B cell (primary cell): ENCODE results near the gene ELK4. TPM values are rescaled to one million over a fixed set of nuclear protein-coding genes. Genes with fewer than 3 reads are reported as not detected.

Experiments used
- ATAC-seq: fragments of 200-7000 bp; cut with Tn5 transposase; one replicate; pipeline ENCODE4 v1.10.0; 2021; ENCODE audit warnings: low read depth, mild to moderate bottlenecking, moderate number of reproducible peaks, moderate library complexity
- CTCF ChIA-PET: fragments of 350-600 bp; sonication (Branson Sonifier 250); formaldehyde crosslinking; loops from one replicate; lab custom pipeline; 2021; ENCODE audit warnings: antibody characterized with exemption, inconsistent platforms; lab: Charles Lee
- POLR2A ChIA-PET: fragments of 350-600 bp; sonication (Branson Sonifier 250); formaldehyde crosslinking; loops from one replicate; lab custom pipeline; 2021; ENCODE audit warnings: antibody characterized with exemption; lab: Charles Lee
- DNase-seq: peaks from one replicate; pipeline ENCODE4 v3.0.0; 2013
- H2AFZ ChIP-seq: 2 replicates; pipeline ENCODE4 v1.6.1; 2012; ENCODE audit warnings: mild to moderate bottlenecking, low read depth, low read length; ENCODE audit not compliant: insufficient read depth, poor library complexity, severe bottlenecking
- H3K27ac ChIP-seq, 2 donors: 1 replicate in 1 of 2; 2 replicates in 1 of 2; pipeline ENCODE4 v1.5.1; 2012 to 2013; ENCODE audit warnings: low read length in 2 of 2, mild to moderate bottlenecking in 2 of 2, moderate library complexity in 1 of 2
- H3K27me3 ChIP-seq, 4 experiments: fragments of 200-600 bp in 1 of 4; sonication (generic) in 1 of 4; replicated peaks in 1 of 4; 1 replicate in 2 of 4; 2 replicates in 2 of 4; pipeline versions ENCODE4 v1.6.1 to v1.7.0; 2013 to 2016; ENCODE audit warnings: low read length in 3 of 4, mild to moderate bottlenecking in 2 of 4, mixed read lengths in 1 of 4, moderate library complexity in 1 of 4; ENCODE audit not compliant: insufficient read depth in 4 of 4, control insufficient read depth in 3 of 4; ENCODE audit errors: control extremely low read depth in 1 of 4
- H3K36me3 ChIP-seq, 2 experiments: replicated peaks in 1 of 2; 1 replicate in 1 of 2; 2 replicates in 1 of 2; pipeline versions ENCODE4 v1.6.1 to v1.7.1; 2013; ENCODE audit warnings: low read length in 1 of 2; ENCODE audit not compliant: insufficient read depth in 2 of 2, control insufficient read depth in 1 of 2; ENCODE audit errors: control extremely low read depth in 1 of 2, extremely low read depth in 1 of 2
- H3K4me1 ChIP-seq, 2 donors: fragments of 200-600 bp in 1 of 2; sonication (generic) in 1 of 2; 1 replicate in 1 of 2; 2 replicates in 1 of 2; pipeline versions ENCODE4 v1.5.1 to v1.6.1; 2013 to 2017; ENCODE audit warnings: low read length in 2 of 2; ENCODE audit not compliant: control insufficient read depth in 2 of 2, insufficient read depth in 2 of 2
- H3K4me2 ChIP-seq: replicated peaks from 2 replicates; pipeline ENCODE3; 2012; ENCODE audit warnings: mild to moderate bottlenecking, low read depth, low read length; ENCODE audit not compliant: poor library complexity, severe bottlenecking
- H3K4me3 ChIP-seq, 5 experiments: fragments of 200-600 bp in 1 of 5; sonication (generic) in 1 of 5; 1 replicate in 3 of 5; 2 replicates in 2 of 5; pipeline versions ENCODE4 v1.5.1 to v1.7.0; 2011 to 2016; ENCODE audit warnings: low read length in 4 of 5, mild to moderate bottlenecking in 4 of 5, low read depth in 2 of 5, control low read depth in 1 of 5, moderate library complexity in 1 of 5; ENCODE audit not compliant: insufficient read depth in 1 of 5; ENCODE audit errors: control extremely low read depth in 1 of 5, extremely low read depth in 1 of 5
- H3K79me2 ChIP-seq: fragments of 200-600 bp; sonication (generic); one replicate; pipeline ENCODE4 v1.6.0; 2016; ENCODE audit warnings: low read length; ENCODE audit not compliant: control insufficient read depth, insufficient read depth
- H3K9ac ChIP-seq: fragments of 200-600 bp; sonication (generic); 2 replicates; pipeline ENCODE4 v1.6.1; 2017; ENCODE audit warnings: mild to moderate bottlenecking, low read length, moderate library complexity
- H3K9me3 ChIP-seq, 3 donors: one replicate each; pipeline versions ENCODE4 v1.6.1 to v1.7.1; 2013; ENCODE audit warnings: low read length in 2 of 3; ENCODE audit not compliant: control insufficient read depth in 2 of 3, insufficient read depth in 1 of 3; ENCODE audit errors: control extremely low read depth in 1 of 3
- H4K20me1 ChIP-seq: 2 replicates; pipeline ENCODE4 v1.6.0; 2012; ENCODE audit warnings: mild to moderate bottlenecking, low read length; ENCODE audit not compliant: insufficient read depth, control insufficient read depth, poor library complexity, severe bottlenecking
- H3K27ac Mint-ChIP-seq: one replicate; pipeline ENCODE4 v1.8.0; 2021; ENCODE audit warnings: mixed read lengths
- H3K27me3 Mint-ChIP-seq: one replicate; pipeline ENCODE4 v1.8.0; 2021; ENCODE audit warnings: mixed read lengths
- H3K4me1 Mint-ChIP-seq: one replicate; pipeline ENCODE4 v1.8.0; 2021; ENCODE audit warnings: mixed read lengths
- H3K4me3 Mint-ChIP-seq: one replicate; pipeline ENCODE4 v1.8.0; 2021; ENCODE audit warnings: mixed read lengths
- H3K9me3 Mint-ChIP-seq: one replicate; pipeline ENCODE4 v1.8.0; 2022; ENCODE audit warnings: mixed read lengths; ENCODE audit not compliant: insufficient read depth
- EZH2 ChIP-seq: IDR thresholded peaks from 2 replicates; pipeline ENCODE4 v1.6.1; 2012; ENCODE audit warnings: borderline replicate concordance, low read depth, mild to moderate bottlenecking, moderate library complexity, low read length; ENCODE audit not compliant: insufficient read depth, poor library complexity, severe bottlenecking
- WGBS: methylation state at CpG from one replicate; pipeline ENCODE4 v1.1.5; 2013; ENCODE audit warnings: missing lambda C conversion rate; ENCODE audit not compliant: insufficient coverage; 5-methylcytosine and 5-hydroxymethylcytosine counted together
- intact Hi-C: fragments of 100-400 bp; cut with micrococcal nuclease; formaldehyde crosslinking; loops from one replicate; pipeline ENCODE4 v1.10.0; 2022
- polyA plus RNA-seq: library from polyadenylated mRNA; depleted of rRNA; stranded (reverse); fragments of >200 nt; gene quantifications from 2 replicates; pipeline ENCODE4 v1.2.3, GENCODE V29; 2012
- total RNA-seq, 2 donors: library from RNA; stranded (reverse); fragments of 120-200 nt in 1 of 2; gene quantifications; 1 replicate in 1 of 2; 2 replicates in 1 of 2; pipeline versions ENCODE4 v1.2.3 to v1.2.4, GENCODE V29; 2013 to 2022
- TF ChIP-seq, protein P1 (sequence below): fragments of 200-600 bp; IDR thresholded peaks from one replicate; pipeline ENCODE4 v1.8.0; 2022; ENCODE audit warnings: antibody characterized with exemption, mild to moderate bottlenecking

Gene ELK4
- total and polyA plus RNA-seq, 2 donors (not counting 1 experiment from before 2014, with no cell fraction given): 11.0 to 151 TPM

DNA sequence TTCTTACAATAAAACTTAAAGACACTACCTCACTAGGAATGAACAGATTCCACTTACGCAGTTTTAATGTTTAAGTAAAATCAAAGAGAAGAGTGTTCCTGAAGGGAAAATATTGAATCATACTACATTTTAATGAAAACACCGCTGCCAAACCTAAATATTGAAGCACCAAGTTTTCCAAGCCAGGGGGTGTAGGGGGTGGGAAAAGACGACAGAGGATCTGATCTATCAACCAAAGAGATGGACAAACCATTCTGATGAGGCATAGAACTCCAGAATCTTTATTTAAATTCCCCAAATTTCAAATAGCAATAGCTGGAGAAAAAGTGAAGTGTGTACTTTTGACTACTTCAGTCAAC lies 1.2 kb downstream of the ELK4 start:
- peaks cover 37% of the 10 kb centered on the region for H4K20me1 ChIP-seq
- no peak for ATAC-seq
- H3K79me2 ChIP-seq: peaks cover 53% of the 10 kb centered on the region
- CTCF ChIA-PET: interaction anchor here (0.7 to 6.9 kb wide), 7 partner anchors 12 to 1203 kb away, joined by 3 to 287 read pairs (median 12); no protein-coding TSS in a partner anchor
- H3K4me1 ChIP-seq: peaks cover 46 to 52% of the 10 kb centered on the region in 2 donors
- H3K9me3 Mint-ChIP-seq: no peaks in the 10 kb centered on the region
- intact Hi-C loops: loop anchor here (1.0 to 10.0 kb wide), 4 partner anchors 120 to 1052 kb away; partner anchors contain the start of genes MAPKAPK2, NUCKS1 and SLC41A1
- H3K4me3 Mint-ChIP-seq: peak overlapping the region; percentile 94
- H3K9me3 ChIP-seq: no peaks in the 10 kb centered on the region
- POLR2A ChIA-PET: interaction anchor here (0.6 to 3.1 kb wide), 3 partner anchors 30 to 1125 kb away, joined by 4 to 65 read pairs (median 4); no protein-coding TSS in a partner anchor
- H3K27ac Mint-ChIP-seq: peak overlapping the region; percentile 96
- WGBS: no CpG with 5 or more reads among the region's 3 CpGs
- peaks cover 57% of the 10 kb centered on the region for H3K4me1 Mint-ChIP-seq
- H3K27ac ChIP-seq: peak overlapping the region; percentile 85 to 93
- no peaks in the 10 kb centered on the region for H3K27me3 Mint-ChIP-seq
- peak overlapping the region; percentile 87 for H3K4me2 ChIP-seq
- H3K36me3 ChIP-seq: peaks cover 0 to 1% of the 10 kb centered on the region in 2 experiments
- peak overlapping the region; percentile 85 for H3K9ac ChIP-seq
- peak overlapping the region; percentile 53 to 94 (median 72) for H3K4me3 ChIP-seq
- peak overlapping the region; percentile 61 for H2AFZ ChIP-seq
- no peaks in the 10 kb centered on the region for H3K27me3 ChIP-seq
- no peak for DNase-seq
- TF ChIP-seq, protein P1, sequence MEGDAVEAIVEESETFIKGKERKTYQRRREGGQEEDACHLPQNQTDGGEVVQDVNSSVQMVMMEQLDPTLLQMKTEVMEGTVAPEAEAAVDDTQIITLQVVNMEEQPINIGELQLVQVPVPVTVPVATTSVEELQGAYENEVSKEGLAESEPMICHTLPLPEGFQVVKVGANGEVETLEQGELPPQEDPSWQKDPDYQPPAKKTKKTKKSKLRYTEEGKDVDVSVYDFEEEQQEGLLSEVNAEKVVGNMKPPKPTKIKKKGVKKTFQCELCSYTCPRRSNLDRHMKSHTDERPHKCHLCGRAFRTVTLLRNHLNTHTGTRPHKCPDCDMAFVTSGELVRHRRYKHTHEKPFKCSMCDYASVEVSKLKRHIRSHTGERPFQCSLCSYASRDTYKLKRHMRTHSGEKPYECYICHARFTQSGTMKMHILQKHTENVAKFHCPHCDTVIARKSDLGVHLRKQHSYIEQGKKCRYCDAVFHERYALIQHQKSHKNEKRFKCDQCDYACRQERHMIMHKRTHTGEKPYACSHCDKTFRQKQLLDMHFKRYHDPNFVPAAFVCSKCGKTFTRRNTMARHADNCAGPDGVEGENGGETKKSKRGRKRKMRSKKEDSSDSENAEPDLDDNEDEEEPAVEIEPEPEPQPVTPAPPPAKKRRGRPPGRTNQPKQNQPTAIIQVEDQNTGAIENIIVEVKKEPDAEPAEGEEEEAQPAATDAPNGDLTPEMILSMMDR: no peak
- no peak for TF ChIP-seq EZH2

DNA sequence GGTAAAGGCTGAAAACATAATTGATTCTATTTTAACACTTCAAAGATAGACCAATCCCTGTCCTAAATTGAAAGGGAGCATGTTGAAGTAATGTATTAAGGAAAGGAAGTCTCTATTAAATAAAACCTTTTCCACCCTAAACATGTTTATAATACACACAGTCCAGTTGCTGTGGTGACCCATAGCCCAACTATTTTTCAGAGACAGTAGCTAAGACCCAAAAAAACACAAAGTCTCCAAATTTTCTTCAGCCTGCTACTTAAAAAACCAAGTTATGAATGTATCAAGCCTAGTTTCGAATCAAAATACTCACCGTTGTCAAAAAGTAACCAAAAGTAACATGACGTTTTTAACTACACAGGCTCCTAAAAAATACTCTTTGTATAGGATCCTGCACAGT lies 1.6 kb downstream of the ELK4 start:
- H3K4me3 Mint-ChIP-seq: peak overlapping the region; percentile 94
- WGBS: 5% methylated on average over 3 of the region's 3 CpGs
- H3K9me3 ChIP-seq: no peaks in the 10 kb centered on the region
- H3K27ac Mint-ChIP-seq: peak overlapping the region; percentile 96
- peaks cover 60% of the 10 kb centered on the region for H3K4me1 Mint-ChIP-seq
- H3K9me3 Mint-ChIP-seq: no peaks in the 10 kb centered on the region
- H3K27me3 ChIP-seq: no peaks in the 10 kb centered on the region
- ATAC-seq: no peak
- peaks cover 57% of the 10 kb centered on the region for H3K79me2 ChIP-seq
- intact Hi-C loops: loop anchor here (5.0 to 10.0 kb wide), 2 partner anchors 315 to 1052 kb away; partner anchors contain the start of gene MAPKAPK2
- peaks cover 48 to 52% of the 10 kb centered on the region in 2 donors for H3K4me1 ChIP-seq
- no peak overlapping the region for H2AFZ ChIP-seq
- no peak for TF ChIP-seq EZH2
- TF ChIP-seq, protein P1: no peak
- POLR2A ChIA-PET: interaction anchor here (0.6 to 3.1 kb wide), 4 partner anchors 36 to 1295 kb away, joined by 3 to 65 read pairs (median 4); no protein-coding TSS in a partner anchor
- H3K27me3 Mint-ChIP-seq: no peaks in the 10 kb centered on the region
- H4K20me1 ChIP-seq: peaks cover 40% of the 10 kb centered on the region
- no peak for DNase-seq
- H3K36me3 ChIP-seq: peaks cover 0 to 1% of the 10 kb centered on the region in 2 experiments
- H3K4me2 ChIP-seq: peak overlapping the region; percentile 87
- H3K4me3 ChIP-seq: peak overlapping the region; percentile 53 to 94 (median 72)
- H3K9ac ChIP-seq: peak overlapping the region; percentile 85
- peak overlapping the region; percentile 85 to 93 for H3K27ac ChIP-seq
- CTCF ChIA-PET: interaction anchor here (0.7 to 6.9 kb wide), 6 partner anchors 12 to 1203 kb away, joined by 3 to 287 read pairs (median 12); no protein-coding TSS in a partner anchor
